ENCODE data around the gene TTC4.

The TTC4 gene

GRCh38 chr1:54708385-54708784 lies 7.3 kb upstream of the TTC4 start:
- Histone ChIP-seq H3K4me2 (ENCODE audit: low read depth, low read length, poor library complexity, severe bottlenecking) (no peak overlapping the region), H3K9me3 (ENCODE audit: insufficient read depth, low read depth, low read length) (no peaks in the 10 kb centered on the region), H3F3A (ENCODE audit: low read depth) (no peaks in the 10 kb centered on the region), H3K4me1 (ENCODE audit: insufficient read depth, low read length, poor library complexity, severe bottlenecking) (no peaks in the 10 kb centered on the region), H3K9me2 (replicated peaks; ENCODE audit: low read depth, low read length) (no peaks in the 10 kb centered on the region), H3K79me2 (ENCODE audit: insufficient read depth, low read length) (no peaks in the 10 kb centered on the region), H3K27me3 (ENCODE audit: insufficient read depth, low read length, poor library complexity, severe bottlenecking) (no peaks in the 10 kb centered on the region), H4K20me1 (ENCODE audit: insufficient read depth, low read length, poor library complexity, severe bottlenecking) (no peaks in the 10 kb centered on the region), H3K36me3 (ENCODE audit: insufficient read depth, low read length) (no peaks in the 10 kb centered on the region), H3K9ac (ENCODE audit: low read depth, low read length, poor library complexity, severe bottlenecking) (no peak overlapping the region), H2AFZ (ENCODE audit: low read length) (no peak overlapping the region), H3K4me3 (ENCODE audit: low read length, poor library complexity, severe bottlenecking) (no peak overlapping the region)
- TF ChIP-seq EZH2phosphoT487 (IDR thresholded peaks at IDR 0.05; ENCODE audit: borderline replicate concordance): no peak
- TF ChIP-seq, protein P1, sequence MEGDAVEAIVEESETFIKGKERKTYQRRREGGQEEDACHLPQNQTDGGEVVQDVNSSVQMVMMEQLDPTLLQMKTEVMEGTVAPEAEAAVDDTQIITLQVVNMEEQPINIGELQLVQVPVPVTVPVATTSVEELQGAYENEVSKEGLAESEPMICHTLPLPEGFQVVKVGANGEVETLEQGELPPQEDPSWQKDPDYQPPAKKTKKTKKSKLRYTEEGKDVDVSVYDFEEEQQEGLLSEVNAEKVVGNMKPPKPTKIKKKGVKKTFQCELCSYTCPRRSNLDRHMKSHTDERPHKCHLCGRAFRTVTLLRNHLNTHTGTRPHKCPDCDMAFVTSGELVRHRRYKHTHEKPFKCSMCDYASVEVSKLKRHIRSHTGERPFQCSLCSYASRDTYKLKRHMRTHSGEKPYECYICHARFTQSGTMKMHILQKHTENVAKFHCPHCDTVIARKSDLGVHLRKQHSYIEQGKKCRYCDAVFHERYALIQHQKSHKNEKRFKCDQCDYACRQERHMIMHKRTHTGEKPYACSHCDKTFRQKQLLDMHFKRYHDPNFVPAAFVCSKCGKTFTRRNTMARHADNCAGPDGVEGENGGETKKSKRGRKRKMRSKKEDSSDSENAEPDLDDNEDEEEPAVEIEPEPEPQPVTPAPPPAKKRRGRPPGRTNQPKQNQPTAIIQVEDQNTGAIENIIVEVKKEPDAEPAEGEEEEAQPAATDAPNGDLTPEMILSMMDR (conservative IDR thresholded peaks at IDR 0.05; ENCODE audit: low read length): no peak

GRCh38 chr1:54709547-54710292 lies 5.9 kb upstream of the TTC4 start:
- H3K9me2 ChIP-seq (replicated peaks; ENCODE audit: low read depth, low read length): no peaks in the 10 kb centered on the region
- H3F3A ChIP-seq (ENCODE audit: low read depth): no peaks in the 10 kb centered on the region
- no peaks in the 10 kb centered on the region for H3K4me1 ChIP-seq (ENCODE audit: insufficient read depth, low read length, poor library complexity, severe bottlenecking)
- TF ChIP-seq, protein P1 (conservative IDR thresholded peaks at IDR 0.05; ENCODE audit: low read length): no peak
- no peak for TF ChIP-seq EZH2phosphoT487 (IDR thresholded peaks at IDR 0.05; ENCODE audit: borderline replicate concordance)
- no peaks in the 10 kb centered on the region for H4K20me1 ChIP-seq (ENCODE audit: insufficient read depth, low read length, poor library complexity, severe bottlenecking)
- no peak overlapping the region for H3K4me3 ChIP-seq (ENCODE audit: low read length, poor library complexity, severe bottlenecking)
- H3K79me2 ChIP-seq (ENCODE audit: insufficient read depth, low read length): no peaks in the 10 kb centered on the region
- H3K36me3 ChIP-seq (ENCODE audit: insufficient read depth, low read length): no peaks in the 10 kb centered on the region
- no peak overlapping the region for H3K4me2 ChIP-seq (ENCODE audit: low read depth, low read length, poor library complexity, severe bottlenecking)
- H3K9me3 ChIP-seq (ENCODE audit: insufficient read depth, low read depth, low read length): no peaks in the 10 kb centered on the region
- H3K27me3 ChIP-seq (ENCODE audit: insufficient read depth, low read length, poor library complexity, severe bottlenecking): no peaks in the 10 kb centered on the region
- H3K9ac ChIP-seq (ENCODE audit: low read depth, low read length, poor library complexity, severe bottlenecking): no peak overlapping the region
- no peak overlapping the region for H2AFZ ChIP-seq (ENCODE audit: low read length)

- H3K36me3 ChIP-seq (ENCODE audit: insufficient read depth, low read length): no peaks in the 10 kb centered on the region
- H3K27me3 ChIP-seq (ENCODE audit: insufficient read depth, low read length, poor library complexity, severe bottlenecking): no peaks in the 10 kb centered on the region
- H2AFZ ChIP-seq (ENCODE audit: low read length): no peak overlapping the region
- no peaks in the 10 kb centered on the region for H3K79me2 ChIP-seq (ENCODE audit: insufficient read depth, low read length)
- no peaks in the 10 kb centered on the region for H3K9me2 ChIP-seq (replicated peaks; ENCODE audit: low read depth, low read length)
- no peak overlapping the region for H3K9ac ChIP-seq (ENCODE audit: low read depth, low read length, poor library complexity, severe bottlenecking)
- no peak overlapping the region for H3K4me3 ChIP-seq (ENCODE audit: low read length, poor library complexity, severe bottlenecking)
- TF ChIP-seq EZH2phosphoT487 (IDR thresholded peaks at IDR 0.05; ENCODE audit: borderline replicate concordance): no peak
- TF ChIP-seq, protein P1 (conservative IDR thresholded peaks at IDR 0.05; ENCODE audit: low read length): no peak
- no peaks in the 10 kb centered on the region for H3K9me3 ChIP-seq (ENCODE audit: insufficient read depth, low read depth, low read length)
- H3F3A ChIP-seq (ENCODE audit: low read depth): no peaks in the 10 kb centered on the region
- no peak overlapping the region for H3K4me2 ChIP-seq (ENCODE audit: low read depth, low read length, poor library complexity, severe bottlenecking)
- H3K4me1 ChIP-seq (ENCODE audit: insufficient read depth, low read length, poor library complexity, severe bottlenecking): no peaks in the 10 kb centered on the region
- H4K20me1 ChIP-seq (ENCODE audit: insufficient read depth, low read length, poor library complexity, severe bottlenecking): no peaks in the 10 kb centered on the region
Measured at GRCh38 chr1:54710434-54710833, 5.2 kb upstream of the TTC4 start.

Measured in Loucy (cell line).